CD4-positive, alpha-beta T cell treated with Interleukin-21 for 1 hour (primary cell): ENCODE data around the gene MYO9B.
A peak's percentile ranks its signal among the peaks of the same experiment; 100 is the strongest.

Experiments used
- DNase-seq: peaks from one replicate; pipeline ENCODE4 v3.0.0-alpha.2; 2020

Gene MYO9B

GRCh38 chr19:17194608-17195007 is 119.0 kb downstream of the MYO9B start:
- no peak for DNase-seq

GRCh38 chr19:17195106-17195505 is 119.5 kb downstream of the MYO9B start:
- no peak for DNase-seq

GRCh38 chr19:17196610-17197009 is 121.0 kb downstream of the MYO9B start:
- no peak for DNase-seq

- DNase-seq = no peak
Measured at GRCh38 chr19:17197666-17198065, 122.1 kb downstream of the MYO9B start.

GRCh38 chr19:17200408-17201079 is 125.0 kb downstream of the MYO9B start:
- no peak for DNase-seq

GRCh38 chr19:17202249-17202648 is 126.7 kb downstream of the MYO9B start:
- DNase-seq = peak; percentile 25

GRCh38 chr19:17202713-17203112 is 127.1 kb downstream of the MYO9B start:
- DNase-seq = no peak

- DNase-seq = peak; percentile 68
Measured at GRCh38 chr19:17205237-17206140, 129.9 kb downstream of the MYO9B start.

GRCh38 chr19:17206736-17207581 is 131.4 kb downstream of the MYO9B start:
- no peak for DNase-seq

- peak; percentile 46 for DNase-seq
Measured at GRCh38 chr19:17209126-17210036, 133.8 kb downstream of the MYO9B start.

GRCh38 chr19:17210296-17210695 is 134.7 kb downstream of the MYO9B start:
- DNase-seq = no peak

GRCh38 chr19:17211547-17212446 is 136.2 kb downstream of the MYO9B start:
- no peak for DNase-seq

- no peak for DNase-seq
Measured at GRCh38 chr19:17213334-17213733, 137.8 kb downstream of the MYO9B start.

GRCh38 chr19:17214508-17215126 is 139.0 kb downstream of the MYO9B start:
- no peak for DNase-seq

- peak; percentile 90 for DNase-seq
Measured at GRCh38 chr19:17215127-17215971, 139.8 kb downstream of the MYO9B start, which contains the start of gene USE1. Gene USE1, plus strand, starts transcription at chr19:17215357. Its CDS starts 49 bp downstream, at chr19:17215406.

- no peak for DNase-seq
Measured at GRCh38 chr19:17216058-17216670, 140.6 kb downstream of the MYO9B start.

GRCh38 chr19:17219286-17219685 is 143.7 kb downstream of the MYO9B start:
- DNase-seq = no peak

- no peak for DNase-seq
Measured at GRCh38 chr19:17220207-17220758, 144.7 kb downstream of the MYO9B start.

GRCh38 chr19:17225053-17225452 is 149.5 kb downstream of the MYO9B start:
- no peak for DNase-seq
